ENCODE measurements around the gene CEP128.

DNA sequence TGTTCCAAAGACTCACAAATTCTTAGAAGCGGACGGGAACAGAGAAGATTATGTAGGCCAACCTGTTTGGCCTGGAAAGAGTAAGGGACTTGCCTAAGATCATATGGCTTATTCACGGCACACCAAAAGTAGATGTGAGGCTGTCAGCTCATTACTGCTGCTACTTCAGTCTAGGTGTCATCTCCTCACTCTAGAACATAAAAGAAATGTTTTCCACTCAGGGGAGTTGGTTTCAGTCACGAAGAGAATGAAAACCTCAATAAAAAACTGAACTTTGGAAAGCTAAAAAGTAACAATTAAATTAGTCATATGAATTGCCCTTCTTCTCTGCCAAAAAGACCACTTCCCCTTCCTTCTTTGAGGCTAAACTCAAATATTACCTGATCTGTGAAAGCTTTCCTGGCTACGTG lies 658 bp upstream of the CEP128 start:
- TF ChIP-seq, protein P1, sequence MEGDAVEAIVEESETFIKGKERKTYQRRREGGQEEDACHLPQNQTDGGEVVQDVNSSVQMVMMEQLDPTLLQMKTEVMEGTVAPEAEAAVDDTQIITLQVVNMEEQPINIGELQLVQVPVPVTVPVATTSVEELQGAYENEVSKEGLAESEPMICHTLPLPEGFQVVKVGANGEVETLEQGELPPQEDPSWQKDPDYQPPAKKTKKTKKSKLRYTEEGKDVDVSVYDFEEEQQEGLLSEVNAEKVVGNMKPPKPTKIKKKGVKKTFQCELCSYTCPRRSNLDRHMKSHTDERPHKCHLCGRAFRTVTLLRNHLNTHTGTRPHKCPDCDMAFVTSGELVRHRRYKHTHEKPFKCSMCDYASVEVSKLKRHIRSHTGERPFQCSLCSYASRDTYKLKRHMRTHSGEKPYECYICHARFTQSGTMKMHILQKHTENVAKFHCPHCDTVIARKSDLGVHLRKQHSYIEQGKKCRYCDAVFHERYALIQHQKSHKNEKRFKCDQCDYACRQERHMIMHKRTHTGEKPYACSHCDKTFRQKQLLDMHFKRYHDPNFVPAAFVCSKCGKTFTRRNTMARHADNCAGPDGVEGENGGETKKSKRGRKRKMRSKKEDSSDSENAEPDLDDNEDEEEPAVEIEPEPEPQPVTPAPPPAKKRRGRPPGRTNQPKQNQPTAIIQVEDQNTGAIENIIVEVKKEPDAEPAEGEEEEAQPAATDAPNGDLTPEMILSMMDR (IDR thresholded peaks at IDR 0.05), result no peak
- TF ChIP-seq POLR2A (IDR thresholded peaks at IDR 0.05), result no peak
- TF ChIP-seq EP300 (IDR thresholded peaks at IDR 0.05), result no peak

All from gastroesophageal sphincter (tissue), 3 donors.